Progenitor cell of endocrine pancreas (in vitro differentiated cells): ENCODE data around the gene TBC1D16. TPM values are rescaled to one million over a fixed set of nuclear protein-coding genes. Genes with fewer than 3 reads are reported as not detected.

Experiments used
- DNase-seq: peaks from one replicate; pipeline ENCODE4 v3.0.0; 2021; ENCODE audit warnings: low spot score; ENCODE audit not compliant: unreplicated experiment
- H3K27ac Mint-ChIP-seq: 2 replicates; pipeline ENCODE4 v1.8.0; 2021; ENCODE audit warnings: mild to moderate bottlenecking, moderate library complexity, mixed read lengths
- H3K27me3 Mint-ChIP-seq: 2 replicates; pipeline ENCODE4 v1.8.0; 2021; ENCODE audit warnings: mixed read lengths
- H3K36me3 Mint-ChIP-seq: 2 replicates; pipeline ENCODE4 v1.8.0; 2022; ENCODE audit warnings: mixed read lengths; ENCODE audit not compliant: insufficient read depth
- H3K4me1 Mint-ChIP-seq: 2 replicates; pipeline ENCODE4 v1.8.0; 2021; ENCODE audit warnings: low read depth, mixed read lengths
- H3K4me3 Mint-ChIP-seq: 2 replicates; pipeline ENCODE4 v1.8.0; 2021; ENCODE audit warnings: low read depth, mild to moderate bottlenecking, moderate library complexity, mixed read lengths
- H3K9me3 Mint-ChIP-seq: 2 replicates; pipeline ENCODE4 v1.8.0; 2021; ENCODE audit warnings: low read depth, mixed read lengths
- total RNA-seq: library from RNA; stranded (reverse); gene quantifications from 2 replicates; pipeline ENCODE4 v1.2.1, GENCODE V29; 2021
- TF ChIP-seq, protein P1 (sequence below): fragments of 200-600 bp; sonication (generic); IDR thresholded peaks from one replicate; pipeline ENCODE4 v1.5.0; 2021; ENCODE audit warnings: antibody characterized with exemption, mild to moderate bottlenecking; ENCODE audit not compliant: unreplicated experiment

TBC1D16 gene
- total RNA-seq, 1 donor from 2014 or later: 85.1 TPM

DNA sequence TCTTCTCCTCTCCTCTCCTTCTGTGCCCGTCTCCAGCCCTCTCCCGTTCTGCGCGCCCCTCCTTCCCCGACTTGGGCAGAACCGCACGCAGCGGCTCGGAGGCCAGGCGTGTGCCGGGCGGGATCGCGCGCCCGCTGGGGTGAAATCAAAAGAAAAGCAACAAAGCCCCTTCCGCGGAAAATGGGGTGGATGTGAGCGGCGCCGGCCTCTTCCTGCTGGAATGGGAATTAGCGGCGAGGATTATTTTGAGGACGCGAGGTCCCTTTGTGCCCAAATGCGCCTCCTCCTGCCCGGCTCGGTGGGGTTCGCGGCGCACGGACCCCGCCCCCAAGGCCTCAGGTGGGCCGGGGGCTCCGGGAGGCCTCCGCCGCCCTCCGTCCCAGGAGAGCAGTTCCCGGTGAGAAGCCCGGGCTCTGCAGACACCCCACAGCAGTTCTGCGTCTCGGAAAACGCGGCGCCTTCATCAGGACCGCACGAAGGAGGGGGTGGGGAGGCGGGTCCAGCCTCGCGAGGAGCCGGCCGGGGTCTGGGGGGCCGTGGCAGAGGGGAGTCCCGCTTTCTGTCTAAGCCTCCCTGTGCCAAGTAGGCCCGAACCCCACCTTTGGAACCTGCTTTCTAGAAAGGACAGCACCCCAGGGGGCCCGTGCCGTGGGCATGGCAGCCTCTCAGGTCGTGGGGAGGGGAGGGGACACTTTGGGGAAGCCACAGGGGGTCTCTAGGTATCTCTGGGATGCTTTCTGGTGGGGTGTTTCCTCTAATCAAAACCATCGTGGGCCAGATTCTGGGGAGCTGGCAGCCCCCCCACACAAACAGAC lies 105.4 kb downstream of the TBC1D16 start:
- Mint-ChIP-seq H3K9me3 (no peaks in the 10 kb centered on the region), H3K4me1 (peaks cover 41% of the 10 kb centered on the region), H3K27ac (no peak overlapping the region), H3K36me3 (no peaks in the 10 kb centered on the region), H3K27me3 (no peaks in the 10 kb centered on the region), H3K4me3 (peak overlapping the region; percentile 67)
- TF ChIP-seq, protein P1, sequence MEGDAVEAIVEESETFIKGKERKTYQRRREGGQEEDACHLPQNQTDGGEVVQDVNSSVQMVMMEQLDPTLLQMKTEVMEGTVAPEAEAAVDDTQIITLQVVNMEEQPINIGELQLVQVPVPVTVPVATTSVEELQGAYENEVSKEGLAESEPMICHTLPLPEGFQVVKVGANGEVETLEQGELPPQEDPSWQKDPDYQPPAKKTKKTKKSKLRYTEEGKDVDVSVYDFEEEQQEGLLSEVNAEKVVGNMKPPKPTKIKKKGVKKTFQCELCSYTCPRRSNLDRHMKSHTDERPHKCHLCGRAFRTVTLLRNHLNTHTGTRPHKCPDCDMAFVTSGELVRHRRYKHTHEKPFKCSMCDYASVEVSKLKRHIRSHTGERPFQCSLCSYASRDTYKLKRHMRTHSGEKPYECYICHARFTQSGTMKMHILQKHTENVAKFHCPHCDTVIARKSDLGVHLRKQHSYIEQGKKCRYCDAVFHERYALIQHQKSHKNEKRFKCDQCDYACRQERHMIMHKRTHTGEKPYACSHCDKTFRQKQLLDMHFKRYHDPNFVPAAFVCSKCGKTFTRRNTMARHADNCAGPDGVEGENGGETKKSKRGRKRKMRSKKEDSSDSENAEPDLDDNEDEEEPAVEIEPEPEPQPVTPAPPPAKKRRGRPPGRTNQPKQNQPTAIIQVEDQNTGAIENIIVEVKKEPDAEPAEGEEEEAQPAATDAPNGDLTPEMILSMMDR: no peak
- DNase-seq: no peak

DNA sequence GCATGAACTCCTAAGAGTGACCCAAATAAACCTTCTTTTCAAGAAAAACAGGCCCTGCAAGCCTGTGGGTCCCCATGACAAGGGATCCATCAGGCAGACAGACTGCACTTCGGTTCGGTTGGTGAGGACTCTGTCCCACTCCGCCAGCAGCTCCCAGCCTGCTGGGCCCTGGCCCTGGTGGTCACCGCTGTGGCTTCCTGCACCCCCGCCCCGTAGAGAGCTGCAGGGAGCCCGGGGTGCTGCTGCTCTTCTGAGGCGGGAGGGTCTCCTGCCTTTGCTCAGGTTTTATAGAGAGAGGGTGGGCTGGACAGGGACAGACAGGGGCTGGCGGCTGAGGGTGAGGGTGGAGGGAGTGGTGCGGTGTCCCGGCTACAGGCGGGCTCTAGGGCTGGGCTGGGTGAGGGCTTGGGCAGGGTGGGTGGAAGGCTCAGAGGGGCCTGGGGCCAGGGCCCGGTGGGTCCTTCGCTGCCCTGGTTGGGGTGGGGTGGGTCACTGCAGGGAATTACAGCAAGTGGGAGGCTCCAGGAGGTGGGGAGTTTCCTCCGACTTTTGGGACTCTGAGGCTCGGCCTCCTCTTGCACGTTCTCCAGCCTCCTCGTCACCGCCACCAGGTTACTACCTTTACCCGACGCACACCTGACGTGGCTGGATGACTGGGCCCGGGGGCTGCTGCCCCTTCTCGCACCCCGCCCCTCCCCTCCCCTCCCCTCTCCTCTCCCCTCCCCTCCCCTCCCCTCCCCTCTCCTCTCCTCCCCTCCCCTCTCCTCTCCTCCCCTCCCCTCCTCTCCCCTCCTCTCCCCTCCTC lies 106.2 kb downstream of the TBC1D16 start:
- Mint-ChIP-seq H3K36me3 (no peaks in the 10 kb centered on the region), H3K9me3 (no peaks in the 10 kb centered on the region), H3K4me3 (no peak overlapping the region), H3K27me3 (no peaks in the 10 kb centered on the region), H3K4me1 (peaks cover 39% of the 10 kb centered on the region), H3K27ac (no peak overlapping the region)
- DNase-seq: no peak
- TF ChIP-seq, protein P1: no peak

DNA sequence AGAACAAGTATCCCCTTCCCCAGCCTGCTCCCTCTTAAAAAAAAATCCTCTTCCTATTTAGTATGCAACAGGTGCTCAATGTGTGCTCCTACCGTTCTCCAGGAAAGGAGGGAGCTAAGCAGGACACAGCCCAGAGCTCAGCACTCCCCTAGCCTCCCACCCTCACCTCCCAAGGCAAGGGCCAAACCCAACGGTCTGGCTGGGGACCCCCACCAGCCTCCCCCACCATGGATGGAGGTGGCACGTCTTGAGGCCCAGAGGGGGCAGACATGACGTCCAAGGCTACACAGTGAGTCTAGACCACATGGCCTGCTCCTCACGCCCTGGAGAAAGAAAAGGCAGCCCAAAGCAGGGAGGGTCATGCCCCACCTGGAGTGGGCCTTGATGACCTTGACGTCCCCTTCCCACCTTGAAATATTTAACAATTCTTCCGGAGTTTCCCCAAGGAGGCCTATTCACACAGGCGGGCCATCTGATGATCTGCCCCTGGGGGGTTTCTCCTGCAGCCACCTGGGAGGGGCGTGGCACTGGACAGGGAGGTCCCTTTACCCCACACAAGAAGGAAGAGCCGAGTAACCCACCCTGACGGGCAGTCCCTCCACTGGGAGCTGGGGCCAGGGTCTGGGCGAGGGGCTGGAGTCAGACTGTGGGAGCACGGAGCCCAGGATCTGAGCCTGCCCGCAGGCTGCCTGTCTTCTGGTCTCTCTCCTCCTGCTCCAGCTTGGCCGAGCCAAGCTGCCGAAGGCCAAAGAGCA lies 107.0 kb downstream of the TBC1D16 start:
- H3K27ac Mint-ChIP-seq: peak overlapping the region; percentile 62
- H3K9me3 Mint-ChIP-seq: no peaks in the 10 kb centered on the region
- H3K36me3 Mint-ChIP-seq: no peaks in the 10 kb centered on the region
- H3K4me1 Mint-ChIP-seq: peaks cover 43% of the 10 kb centered on the region
- TF ChIP-seq, protein P1: no peak
- H3K4me3 Mint-ChIP-seq: peak overlapping the region; percentile 4
- H3K27me3 Mint-ChIP-seq: no peaks in the 10 kb centered on the region
- DNase-seq: no peak

DNA sequence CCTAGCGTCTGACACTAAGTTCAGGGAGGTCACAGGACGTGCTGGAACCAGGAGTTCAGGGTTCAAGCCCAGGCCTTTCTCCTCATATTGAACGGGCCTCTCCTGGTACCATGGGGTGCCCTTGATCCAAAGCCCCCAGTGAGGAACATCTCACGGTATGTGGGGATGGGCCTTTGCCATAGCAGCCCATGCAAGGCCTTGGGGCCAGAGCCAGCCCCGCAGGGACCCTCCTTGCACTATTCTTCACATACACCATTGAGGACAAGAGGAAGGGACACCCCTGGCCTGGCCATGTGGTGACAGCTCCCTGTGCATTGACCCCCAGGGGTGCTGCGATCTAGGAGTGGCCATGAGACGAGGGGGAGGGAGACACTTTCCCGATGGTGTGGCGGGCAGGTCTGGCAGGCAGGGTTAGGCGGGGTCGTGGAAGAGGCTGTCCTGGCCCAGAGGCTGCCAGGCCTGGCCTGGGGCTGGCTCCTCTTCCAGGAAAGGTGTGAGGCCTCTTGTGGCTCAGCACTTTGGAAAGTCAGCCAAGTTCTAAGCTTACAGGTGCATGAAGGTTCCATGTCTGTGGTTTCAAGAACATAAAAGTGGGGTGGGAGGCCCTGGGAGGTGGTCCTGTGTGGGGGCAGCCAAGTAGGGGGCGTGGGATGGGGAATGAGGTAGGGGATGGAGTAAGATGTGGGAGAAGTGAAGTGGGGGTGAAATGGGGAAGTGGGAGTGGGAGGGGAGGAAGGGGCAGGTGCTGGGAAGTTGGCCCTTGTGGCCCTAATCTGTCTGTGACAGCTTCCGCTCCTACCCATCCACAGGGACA lies 107.8 kb downstream of the TBC1D16 start:
- Mint-ChIP-seq H3K27me3 (no peaks in the 10 kb centered on the region), H3K4me1 (peaks cover 40% of the 10 kb centered on the region), H3K9me3 (no peaks in the 10 kb centered on the region), H3K27ac (peak overlapping the region; percentile 64), H3K4me3 (no peak overlapping the region), H3K36me3 (no peaks in the 10 kb centered on the region)
- no peak for DNase-seq
- TF ChIP-seq, protein P1: no peak
